HG03565 (cell line): Measurements from ENCODE around the gene SYNE1.
A peak's percentile ranks its signal among the peaks of the same experiment; 100 is the strongest.

Experiments used
- ATAC-seq: cut with Tn5 transposase; IDR thresholded peaks from one replicate; pipeline ENCODE4 v1.9.1; 2021; ENCODE audit warnings: mild to moderate bottlenecking, moderate library complexity; ENCODE audit not compliant: unreplicated experiment

Gene SYNE1

GRCh38 chr6:152296648-152297376 lies 340.4 kb downstream of the SYNE1 start:
- ATAC-seq: no peak

- no peak for ATAC-seq
These were observed 341.2 kb downstream of the SYNE1 start for GRCh38 chr6:152295920-152296319.

GRCh38 chr6:152295346-152295745 lies 341.8 kb downstream of the SYNE1 start:
- no peak for ATAC-seq

GRCh38 chr6:152293404-152293803 lies 343.8 kb downstream of the SYNE1 start:
- ATAC-seq: no peak

- no peak for ATAC-seq
These were observed 344.6 kb downstream of the SYNE1 start for GRCh38 chr6:152292555-152292954.

GRCh38 chr6:152290693-152291092 lies 346.5 kb downstream of the SYNE1 start:
- ATAC-seq: no peak

GRCh38 chr6:152277826-152278329 lies 359.3 kb downstream of the SYNE1 start:
- ATAC-seq: no peak

- ATAC-seq: no peak
These were observed 363.5 kb downstream of the SYNE1 start for GRCh38 chr6:152273638-152274037.

- ATAC-seq: no peak
These were observed 364.2 kb downstream of the SYNE1 start for GRCh38 chr6:152273002-152273401.

GRCh38 chr6:152272486-152272885 lies 364.7 kb downstream of the SYNE1 start:
- ATAC-seq: no peak

GRCh38 chr6:152271776-152272464 lies 365.2 kb downstream of the SYNE1 start:
- peak; percentile 83 for ATAC-seq

GRCh38 chr6:152270301-152270925 lies 366.7 kb downstream of the SYNE1 start:
- ATAC-seq: no peak

- ATAC-seq: no peak
These were observed 368.2 kb downstream of the SYNE1 start for GRCh38 chr6:152268846-152269442.

- ATAC-seq: no peak
These were observed 369.0 kb downstream of the SYNE1 start for GRCh38 chr6:152267967-152268845.

- no peak for ATAC-seq
These were observed 371.5 kb downstream of the SYNE1 start for GRCh38 chr6:152265651-152266050.

- no peak for ATAC-seq
These were observed 373.6 kb downstream of the SYNE1 start for GRCh38 chr6:152263582-152263981.

GRCh38 chr6:152261179-152261578 lies 376.0 kb downstream of the SYNE1 start:
- no peak for ATAC-seq

- no peak for ATAC-seq
These were observed 377.9 kb downstream of the SYNE1 start for GRCh38 chr6:152259234-152259633.

GRCh38 chr6:152257581-152257980 lies 379.6 kb downstream of the SYNE1 start:
- ATAC-seq: no peak

- ATAC-seq: no peak
These were observed 387.0 kb downstream of the SYNE1 start for GRCh38 chr6:152250127-152250526.
